Gastrocnemius medialis (tissue), 4 donors: ENCODE data around the gene FKBP11. TPM values are rescaled to one million over a fixed set of nuclear protein-coding genes. Genes with fewer than 3 reads are reported as not detected.

Source experiments
- ATAC-seq, 2 donors: fragments of 150-250 bp; one replicate each; pipeline ENCODE4 v1.9.1; 2016
- DNase-seq, 2 donors: peaks; one replicate each; pipeline ENCODE4 v3.0.0-alpha.2; 2019
- H3K27ac ChIP-seq, 4 donors: fragments of 200-600 bp; sonication (generic); 1 replicate in 1 of 4; 2 replicates in 3 of 4; pipeline ENCODE4 v1.5.1; 2016 to 2018; ENCODE audit warnings: mild to moderate bottlenecking in 2 of 4, moderate library complexity in 1 of 4
- H3K27me3 ChIP-seq, 3 donors: fragments of 200-600 bp; sonication (generic) in 2 of 3; 1 replicate in 1 of 3; 2 replicates in 2 of 3; pipeline versions ENCODE4 v1.5.1 to v1.6.0; 2016 to 2019; ENCODE audit warnings: mild to moderate bottlenecking in 1 of 3, moderate library complexity in 1 of 3
- H3K36me3 ChIP-seq, 2 donors: fragments of 200-600 bp; sonication (generic) in 1 of 2; one replicate each; pipeline ENCODE4 v1.5.1; 2017 to 2018
- H3K4me1 ChIP-seq, 2 donors: fragments of 200-600 bp; sonication (generic) in 1 of 2; one replicate each; pipeline ENCODE4 v1.5.1; 2016 to 2017; ENCODE audit warnings: mild to moderate bottlenecking in 2 of 2
- H3K4me3 ChIP-seq, 4 donors: fragments of 200-600 bp; sonication (generic) in 3 of 4; 1 replicate in 1 of 4; 2 replicates in 3 of 4; pipeline ENCODE4 v1.5.1; 2016 to 2019; ENCODE audit warnings: mild to moderate bottlenecking in 2 of 4
- H3K9me3 ChIP-seq, 3 donors: fragments of 200-600 bp; sonication (generic) in 2 of 3; 1 replicate in 1 of 3; 2 replicates in 2 of 3; pipeline ENCODE4 v1.5.1; 2016 to 2019
- CTCF ChIP-seq, 5 experiments: fragments of 450-650 bp in 3 of 5; fragments of 200-600 bp in 2 of 5; sonication (generic) in 2 of 5; IDR thresholded peaks in 4 of 5; conservative IDR thresholded peaks in 1 of 5; 1 replicate in 4 of 5; 2 replicates in 1 of 5; pipeline ENCODE4 v1.5.1; 2016 to 2019; ENCODE audit warnings: antibody characterized with exemption in 5 of 5, mild to moderate bottlenecking in 3 of 5, moderate library complexity in 3 of 5
- POLR2A ChIP-seq, 2 donors: fragments of 450-650 bp; IDR thresholded peaks; one replicate each; pipeline ENCODE4 v1.6.1; 2017; ENCODE audit warnings: antibody characterized with exemption in 2 of 2, mild to moderate bottlenecking in 2 of 2, moderate library complexity in 2 of 2
- in situ Hi-C, 4 donors: fragments of 200-750 bp; cut with MboI; loops; one replicate each; pipeline versions ENCODE4 v1.15.0 to v1.8.0; 2017; ENCODE audit warnings: low sequenced_read_pairs in 4 of 4
- intact Hi-C: fragments of 100-400 bp; cut with DNase I; formaldehyde crosslinking; loops from one replicate; pipeline ENCODE4 v1.15.1; 2023; ENCODE audit warnings: low total_unique reads
- total RNA-seq, 4 donors: library from RNA; depleted of rRNA; stranded (reverse); fragments of >200 nt; gene quantifications; one replicate each; pipeline versions ENCODE4 v1.1.0 to v1.2.3, GENCODE V29; 2016

FKBP11 gene
- total RNA-seq, 4 donors from 2014 or later: 2.1 to 3.9 (median 3.0) TPM; not detected in 1

DNA sequence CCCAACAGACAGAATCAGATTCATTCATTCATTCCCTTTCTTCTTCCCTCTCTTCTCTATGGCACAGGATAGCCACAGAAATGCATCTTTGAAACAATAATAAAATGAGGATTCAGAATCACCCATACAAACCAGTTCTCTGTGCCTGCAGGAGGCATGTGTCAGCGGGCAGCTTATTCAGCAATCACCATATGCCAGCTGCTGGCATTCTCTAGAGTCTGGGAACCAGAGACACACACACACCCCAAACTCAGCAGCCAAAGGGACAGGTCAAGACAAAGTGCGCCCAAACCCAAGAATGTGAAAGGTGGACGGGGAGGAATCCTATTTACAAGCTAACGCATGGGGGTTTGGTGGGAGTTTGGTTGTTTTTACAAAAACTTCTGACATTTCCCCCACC lies 17.9 kb upstream of the FKBP11 start:
- ATAC-seq: no peak
- in situ Hi-C loops (no loop called here), intact Hi-C loops (no loop called here)
- Histone ChIP-seq H3K27me3 (no peaks in the 10 kb centered on the region), H3K27ac (no peak overlapping the region), H3K4me1 (peaks cover 0 to 3% of the 10 kb centered on the region in 2 donors), H3K9me3 (no peaks in the 10 kb centered on the region), H3K4me3 (no peak overlapping the region), H3K36me3 (peaks cover 0 to 28% of the 10 kb centered on the region in 2 donors)
- TF ChIP-seq CTCF (IDR thresholded peaks at IDR 0.05 in 4 of 5, conservative IDR thresholded peaks at IDR 0.05 in 1 of 5): no peak
- no peak for TF ChIP-seq POLR2A (IDR thresholded peaks at IDR 0.05)
- DNase-seq: no peak

GRCh38 chr12:48940181-48940580 lies 14.9 kb upstream of the FKBP11 start:
- in situ Hi-C loops: no loop called here
- no peaks in the 10 kb centered on the region for H3K27me3 ChIP-seq
- H3K4me1 ChIP-seq: peaks cover 0 to 3% of the 10 kb centered on the region in 2 donors
- TF ChIP-seq POLR2A (IDR thresholded peaks at IDR 0.05) (no peak), CTCF (IDR thresholded peaks at IDR 0.05 in 4 of 5, conservative IDR thresholded peaks at IDR 0.05 in 1 of 5) (no peak)
- H3K4me3 ChIP-seq: no peak overlapping the region
- intact Hi-C loops: no loop called here
- ATAC-seq: no peak
- H3K36me3 ChIP-seq: peaks cover 0 to 32% of the 10 kb centered on the region in 2 donors
- no peaks in the 10 kb centered on the region for H3K9me3 ChIP-seq
- no peak for DNase-seq
- no peak overlapping the region for H3K27ac ChIP-seq

DNA sequence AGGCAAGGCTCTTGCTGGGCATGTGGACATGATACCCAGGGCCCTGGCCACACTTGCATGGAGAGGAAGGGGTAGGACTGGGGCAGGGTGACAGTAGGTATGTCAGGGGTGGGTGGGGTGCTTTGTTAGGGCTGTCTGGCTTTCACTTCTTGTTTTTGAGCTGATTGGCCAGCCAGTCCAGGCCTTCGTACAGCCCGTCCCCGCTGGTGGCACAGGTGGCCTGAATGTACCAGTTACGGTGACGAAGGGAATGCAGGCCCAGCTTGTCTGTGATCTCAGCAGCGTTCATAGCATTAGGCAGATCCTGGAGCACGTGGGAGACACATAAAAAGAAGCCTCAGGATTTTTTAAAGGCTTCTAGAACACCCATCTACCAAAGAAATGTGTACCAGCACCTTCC lies 13.5 kb upstream of the FKBP11 start:
- intact Hi-C loops: no loop called here
- no peaks in the 10 kb centered on the region for H3K27me3 ChIP-seq
- DNase-seq (no peak), ATAC-seq (no peak)
- no peak overlapping the region for H3K27ac ChIP-seq
- no peak for TF ChIP-seq CTCF (IDR thresholded peaks at IDR 0.05 in 4 of 5, conservative IDR thresholded peaks at IDR 0.05 in 1 of 5)
- no peak for TF ChIP-seq POLR2A (IDR thresholded peaks at IDR 0.05)
- H3K36me3 ChIP-seq: peaks cover 0 to 32% of the 10 kb centered on the region in 2 donors
- H3K9me3 ChIP-seq: no peaks in the 10 kb centered on the region
- in situ Hi-C loops: loop anchor here in 2 of 4 donors (5.0 to 10.0 kb wide), 2 partner anchors 84 to 87 kb away; partner anchors contain the start of gene DDX23 (in 2 of the 2)
- H3K4me3 ChIP-seq: no peak overlapping the region
- no peaks in the 10 kb centered on the region for H3K4me1 ChIP-seq

DNA sequence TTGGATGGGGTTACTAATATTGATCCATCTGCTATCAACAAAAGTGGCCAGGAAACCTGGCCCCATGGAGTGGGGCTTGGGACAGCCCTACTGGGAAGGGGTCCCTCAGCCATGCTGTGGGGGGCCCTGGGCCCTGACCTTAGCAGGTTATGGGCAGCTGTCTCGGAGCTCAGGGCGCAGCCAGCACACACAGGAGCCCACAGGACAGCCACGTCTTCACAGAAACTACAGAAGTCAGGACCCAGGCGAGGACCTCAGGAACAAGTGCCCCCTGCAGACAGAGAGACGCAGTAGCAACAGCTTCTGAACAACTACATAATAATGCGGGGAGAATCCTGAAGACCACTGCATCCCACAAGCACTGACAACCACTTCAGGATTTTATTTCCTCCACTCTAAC lies 11.9 kb upstream of the FKBP11 start:
- Histone ChIP-seq H3K27ac (no peak overlapping the region), H3K4me3 (no peak overlapping the region), H3K27me3 (no peaks in the 10 kb centered on the region), H3K4me1 (no peaks in the 10 kb centered on the region), H3K36me3 (peaks cover 0 to 42% of the 10 kb centered on the region in 2 donors), H3K9me3 (no peaks in the 10 kb centered on the region)
- in situ Hi-C loops: loop anchor here in 2 of 4 donors (5.0 to 10.0 kb wide), 2 partner anchors 82 to 85 kb away; partner anchors contain the start of gene DDX23 (in 2 of the 2)
- intact Hi-C loops: no loop called here
- DNase-seq (no peak), ATAC-seq (no peak)
- no peak for TF ChIP-seq POLR2A (IDR thresholded peaks at IDR 0.05)
- TF ChIP-seq CTCF (IDR thresholded peaks at IDR 0.05 in 4 of 5, conservative IDR thresholded peaks at IDR 0.05 in 1 of 5): no peak
